K562 (cell line): ENCODE data around the gene MBNL2. TPM values are rescaled to one million over a fixed set of nuclear protein-coding genes. Genes with fewer than 3 reads are reported as not detected.

Experiments used
- BRF1 ChIP-seq: IDR thresholded peaks from 3 replicates; pipeline ENCODE4 v1.6.1; 2011; ENCODE audit warnings: borderline replicate concordance, mild to moderate bottlenecking; ENCODE audit not compliant: insufficient read length; ENCODE audit errors: extremely low read depth
- CBFA2T3 ChIP-seq: fragments of 450-650 bp; IDR thresholded peaks from 2 replicates; pipeline ENCODE4 v1.6.1; 2017
- EP400 ChIP-seq: fragments of 450-650 bp; IDR thresholded peaks from 2 replicates; pipeline ENCODE4 v1.6.1; 2017; ENCODE audit warnings: antibody characterized with exemption, mild to moderate bottlenecking, moderate library complexity
- ETV6 ChIP-seq, 3 experiments: fragments of 150-350 bp in 1 of 3; sonication (generic) in 1 of 3; formaldehyde crosslinking in 1 of 3; IDR thresholded peaks; 2 replicates each; pipeline versions ENCODE4 v1.6.1 to v1.8.0; 2014 to 2022; ENCODE audit warnings: borderline replicate concordance in 2 of 3, low read depth in 2 of 3, antibody characterized with exemption in 1 of 3, low read length in 1 of 3, mild to moderate bottlenecking in 1 of 3, missing genetic modification reagents in 1 of 3
- FOXA1 ChIP-seq: fragments of 450-650 bp; IDR thresholded peaks from 2 replicates; pipeline ENCODE4 v1.6.1; 2016; ENCODE audit warnings: mild to moderate bottlenecking, borderline replicate concordance
- GTF3C2 ChIP-seq: IDR thresholded peaks from 3 replicates; pipeline ENCODE4 v1.6.1; 2011; ENCODE audit warnings: borderline replicate concordance, mild to moderate bottlenecking, moderate library complexity; ENCODE audit not compliant: insufficient read length; ENCODE audit errors: extremely low read depth
- HDAC6 ChIP-seq: IDR thresholded peaks from 2 replicates; pipeline ENCODE4 v1.6.1; 2012; ENCODE audit warnings: low read depth, mild to moderate bottlenecking, control low read depth, inconsistent platforms, low read length, moderate library complexity
- HNRNPL ChIP-seq: fragments of 200-400 bp; formaldehyde crosslinking; IDR thresholded peaks from 2 replicates; pipeline ENCODE4 v1.6.1; 2017; ENCODE audit warnings: low read depth, mild to moderate bottlenecking, low read length
- HNRNPUL1 ChIP-seq: fragments of 200-400 bp; formaldehyde crosslinking; IDR thresholded peaks from 2 replicates; pipeline ENCODE4 v1.6.1; 2017; ENCODE audit warnings: low read length
- LARP7 ChIP-seq: fragments of 450-650 bp; IDR thresholded peaks from 2 replicates; pipeline ENCODE4 v1.6.1; 2016
- POLR2A ChIP-seq: fragments of 450-650 bp; conservative IDR thresholded peaks from 2 replicates; pipeline ENCODE4 v1.6.1; 2016
- POLR2G ChIP-seq: fragments of 200-400 bp; formaldehyde crosslinking; IDR thresholded peaks from 2 replicates; pipeline ENCODE4 v1.6.1; 2017; ENCODE audit warnings: low read depth, mild to moderate bottlenecking, antibody characterized with exemption, low read length, moderate library complexity
- SIX5 ChIP-seq, 2 experiments: IDR thresholded peaks; 2 replicates each; pipeline ENCODE4 v1.6.1; 2011; ENCODE audit warnings: low read length in 2 of 2, borderline replicate concordance in 1 of 2, low read depth in 1 of 2, mild to moderate bottlenecking in 1 of 2, moderate library complexity in 1 of 2; ENCODE audit not compliant: insufficient read depth in 1 of 2
- SNRNP70 ChIP-seq: fragments of 200-400 bp; formaldehyde crosslinking; optimal IDR thresholded peaks from 2 replicates; pipeline ENCODE3; 2017; ENCODE audit warnings: low read depth, low read length
- STAT5B ChIP-seq: fragments of 250-450 bp; sonication (Bioruptor Pico); IDR thresholded peaks from 2 replicates; pipeline ENCODE4 v1.8.0; 2021; ENCODE audit warnings: mild to moderate bottlenecking, inconsistent platforms
- WHSC1 ChIP-seq: IDR thresholded peaks from one replicate; pipeline ENCODE4 v1.6.1; 2012; ENCODE audit warnings: low read length, control low read depth, inconsistent platforms
- polyA plus RNA-seq, 8 experiments: library from polyadenylated mRNA; depleted of rRNA in 4 of 8; stranded (reverse) in 5 of 8; unstranded in 3 of 8; fragments of >200 nt; fragmentation: Nextera tagmentation in 2 of 8; fragmentation: Illumina TruSeq in 1 of 8; extraction: Ambion mirVana in 2 of 8; extraction: Trizol in 1 of 8; gene quantifications; 2 replicates each; pipeline versions ENCODE4 v1.2.1 to v1.2.3, GENCODE V29; 2011 to 2014; ENCODE audit warnings: inconsistent platforms in 1 of 8, missing spikeins in 1 of 8
- total RNA-seq, 7 experiments: library from RNA; depleted of rRNA in 6 of 7; stranded (reverse); fragments of >200 nt in 6 of 7; fragmentation: Illumina TruSeq in 2 of 7; extraction: Trizol in 2 of 7; gene quantifications; 2 replicates each; pipeline versions ENCODE4 v1.2.1 to v1.2.3, GENCODE V29; 2011 to 2021; ENCODE audit warnings: low replicate concordance in 1 of 7
- TF ChIP-seq, protein P1 (sequence below): sonication (generic); formaldehyde crosslinking; IDR thresholded peaks from 2 replicates; pipeline ENCODE4 v1.8.0; 2023; ENCODE audit warnings: mild to moderate bottlenecking, missing genetic modification reagents
- TF ChIP-seq, protein P2 (sequence below): fragments of 250-450 bp; sonication (Bioruptor Pico); IDR thresholded peaks from 2 replicates; pipeline ENCODE4 v1.4.0; 2020

The MBNL2 gene
- total and polyA plus RNA-seq, 9 of the 15 experiments (the other 6 are each of a cell fraction or from before 2014, with no cell fraction given): 7.0 to 24.8 (median 13.8) TPM

DNA sequence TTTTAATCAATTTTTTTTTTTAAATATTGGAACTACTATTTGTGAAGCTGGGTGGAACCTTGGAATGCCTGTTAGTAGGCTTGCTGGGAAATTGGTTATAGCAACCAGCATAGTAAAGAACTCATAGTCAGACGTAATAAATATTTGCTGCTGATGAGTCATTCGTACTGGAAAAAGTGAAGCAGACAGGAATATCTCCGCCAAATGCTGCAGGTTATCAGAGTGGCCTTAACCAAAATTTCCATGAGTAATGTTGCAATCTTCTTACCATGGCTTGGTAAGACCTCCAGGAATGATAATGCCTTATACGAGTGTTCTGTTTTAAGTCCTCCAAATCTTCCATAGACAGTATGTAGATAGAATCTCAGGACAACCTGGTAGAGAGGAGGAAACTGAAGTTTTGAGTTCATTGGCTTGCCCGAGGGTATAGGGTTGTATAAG lies 34.2 kb downstream of the MBNL2 start (continued):
- TF ChIP-seq, protein P1, sequence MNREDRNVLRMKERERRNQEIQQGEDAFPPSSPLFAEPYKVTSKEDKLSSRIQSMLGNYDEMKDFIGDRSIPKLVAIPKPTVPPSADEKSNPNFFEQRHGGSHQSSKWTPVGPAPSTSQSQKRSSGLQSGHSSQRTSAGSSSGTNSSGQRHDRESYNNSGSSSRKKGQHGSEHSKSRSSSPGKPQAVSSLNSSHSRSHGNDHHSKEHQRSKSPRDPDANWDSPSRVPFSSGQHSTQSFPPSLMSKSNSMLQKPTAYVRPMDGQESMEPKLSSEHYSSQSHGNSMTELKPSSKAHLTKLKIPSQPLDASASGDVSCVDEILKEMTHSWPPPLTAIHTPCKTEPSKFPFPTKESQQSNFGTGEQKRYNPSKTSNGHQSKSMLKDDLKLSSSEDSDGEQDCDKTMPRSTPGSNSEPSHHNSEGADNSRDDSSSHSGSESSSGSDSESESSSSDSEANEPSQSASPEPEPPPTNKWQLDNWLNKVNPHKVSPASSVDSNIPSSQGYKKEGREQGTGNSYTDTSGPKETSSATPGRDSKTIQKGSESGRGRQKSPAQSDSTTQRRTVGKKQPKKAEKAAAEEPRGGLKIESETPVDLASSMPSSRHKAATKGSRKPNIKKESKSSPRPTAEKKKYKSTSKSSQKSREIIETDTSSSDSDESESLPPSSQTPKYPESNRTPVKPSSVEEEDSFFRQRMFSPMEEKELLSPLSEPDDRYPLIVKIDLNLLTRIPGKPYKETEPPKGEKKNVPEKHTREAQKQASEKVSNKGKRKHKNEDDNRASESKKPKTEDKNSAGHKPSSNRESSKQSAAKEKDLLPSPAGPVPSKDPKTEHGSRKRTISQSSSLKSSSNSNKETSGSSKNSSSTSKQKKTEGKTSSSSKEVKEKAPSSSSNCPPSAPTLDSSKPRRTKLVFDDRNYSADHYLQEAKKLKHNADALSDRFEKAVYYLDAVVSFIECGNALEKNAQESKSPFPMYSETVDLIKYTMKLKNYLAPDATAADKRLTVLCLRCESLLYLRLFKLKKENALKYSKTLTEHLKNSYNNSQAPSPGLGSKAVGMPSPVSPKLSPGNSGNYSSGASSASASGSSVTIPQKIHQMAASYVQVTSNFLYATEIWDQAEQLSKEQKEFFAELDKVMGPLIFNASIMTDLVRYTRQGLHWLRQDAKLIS (CRISPR knock-in tag): no peak
- TF ChIP-seq CBFA2T3 (peak; percentile 82), FOXA1 (no peak), SNRNP70 (no peak), SIX5 (IDR thresholded peaks at IDR 0.05; ENCODE audit: borderline replicate concordance in 1 of 2, insufficient read depth in 1 of 2, low read depth in 1 of 2, low read length in 2 of 2) (no peak), LARP7 (no peak), POLR2A (no peak), POLR2G (no peak), HDAC6 (no peak), ETV6 (IDR thresholded peaks at IDR 0.05; ENCODE audit: borderline replicate concordance in 1 of 2, low read depth in 2 of 2, low read length in 1 of 2) (no peak), ETV6 (CRISPR knock-in tag; IDR thresholded peaks at IDR 0.05; ENCODE audit: borderline replicate concordance) (no peak), HNRNPL (no peak), EP400 (peak; percentile 42), STAT5B (CRISPR knock-in tag) (no peak), GTF3C2 (no peak), WHSC1 (no peak), HNRNPUL1 (no peak), BRF1 (no peak)
- TF ChIP-seq, protein P2, sequence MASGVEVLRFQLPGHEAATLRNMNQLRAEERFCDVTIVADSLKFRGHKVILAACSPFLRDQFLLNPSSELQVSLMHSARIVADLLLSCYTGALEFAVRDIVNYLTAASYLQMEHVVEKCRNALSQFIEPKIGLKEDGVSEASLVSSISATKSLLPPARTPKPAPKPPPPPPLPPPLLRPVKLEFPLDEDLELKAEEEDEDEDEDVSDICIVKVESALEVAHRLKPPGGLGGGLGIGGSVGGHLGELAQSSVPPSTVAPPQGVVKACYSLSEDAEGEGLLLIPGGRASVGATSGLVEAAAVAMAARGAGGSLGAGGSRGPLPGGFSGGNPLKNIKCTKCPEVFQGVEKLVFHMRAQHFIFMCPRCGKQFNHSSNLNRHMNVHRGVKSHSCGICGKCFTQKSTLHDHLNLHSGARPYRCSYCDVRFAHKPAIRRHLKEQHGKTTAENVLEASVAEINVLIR (CRISPR knock-in tag): no peak
